Cardiac muscle cell (in vitro differentiated cells and primary cell): Measurements from ENCODE around the gene ZMIZ2. TPM values are rescaled to one million over a fixed set of nuclear protein-coding genes. Genes with fewer than 3 reads are reported as not detected.

Experiments
- DNase-seq, 2 donors: peaks; one replicate each; pipeline versions ENCODE4 v3.0.0 to v3.0.0-alpha.2; 2010 to 2017; ENCODE audit warnings: low read depth in 1 of 2, low spot score in 1 of 2
- H3K27ac ChIP-seq: fragments of 200-600 bp; sonication (generic); 2 replicates; pipeline ENCODE4 v1.5.1; 2016
- H3K27me3 ChIP-seq: fragments of 200-600 bp; sonication (generic); 2 replicates; pipeline ENCODE4 v1.6.0; 2016; ENCODE audit warnings: control low read depth
- H3K36me3 ChIP-seq: fragments of 200-600 bp; sonication (generic); 2 replicates; pipeline ENCODE4 v1.5.1; 2016; ENCODE audit warnings: control low read depth
- H3K4me1 ChIP-seq: fragments of 200-600 bp; sonication (generic); 2 replicates; pipeline ENCODE4 v1.8.1; 2017; ENCODE audit warnings: low read depth, mild to moderate bottlenecking, mixed run types
- H3K4me3 ChIP-seq: fragments of 200-600 bp; sonication (generic); 2 replicates; pipeline ENCODE4 v1.5.1; 2016; ENCODE audit warnings: mild to moderate bottlenecking
- H3K9me3 ChIP-seq: fragments of 200-600 bp; sonication (generic); 2 replicates; pipeline ENCODE4 v1.5.1; 2017; ENCODE audit warnings: low read depth, mild to moderate bottlenecking, control low read depth
- polyA plus RNA-seq: library from polyadenylated mRNA; unstranded; fragments of >200 nt; fragmentation: Nextera tagmentation; extraction: Ambion mirVana; gene quantifications from 2 replicates; pipeline ENCODE4 v1.2.1, GENCODE V29; 2016
- total RNA-seq: library from RNA; depleted of rRNA; stranded (reverse); fragments of >200 nt; gene quantifications from 2 replicates; pipeline ENCODE4 v1.2.3, GENCODE V29; 2016
- TF ChIP-seq, protein P1 (sequence below): IDR thresholded peaks from 2 replicates; pipeline ENCODE4 v1.5.1; 2012; ENCODE audit warnings: low read depth, mild to moderate bottlenecking, low read length

ZMIZ2 gene
- total and polyA plus RNA-seq, 2 experiments from 2014 or later = 47.7 to 58.9 TPM

DNA sequence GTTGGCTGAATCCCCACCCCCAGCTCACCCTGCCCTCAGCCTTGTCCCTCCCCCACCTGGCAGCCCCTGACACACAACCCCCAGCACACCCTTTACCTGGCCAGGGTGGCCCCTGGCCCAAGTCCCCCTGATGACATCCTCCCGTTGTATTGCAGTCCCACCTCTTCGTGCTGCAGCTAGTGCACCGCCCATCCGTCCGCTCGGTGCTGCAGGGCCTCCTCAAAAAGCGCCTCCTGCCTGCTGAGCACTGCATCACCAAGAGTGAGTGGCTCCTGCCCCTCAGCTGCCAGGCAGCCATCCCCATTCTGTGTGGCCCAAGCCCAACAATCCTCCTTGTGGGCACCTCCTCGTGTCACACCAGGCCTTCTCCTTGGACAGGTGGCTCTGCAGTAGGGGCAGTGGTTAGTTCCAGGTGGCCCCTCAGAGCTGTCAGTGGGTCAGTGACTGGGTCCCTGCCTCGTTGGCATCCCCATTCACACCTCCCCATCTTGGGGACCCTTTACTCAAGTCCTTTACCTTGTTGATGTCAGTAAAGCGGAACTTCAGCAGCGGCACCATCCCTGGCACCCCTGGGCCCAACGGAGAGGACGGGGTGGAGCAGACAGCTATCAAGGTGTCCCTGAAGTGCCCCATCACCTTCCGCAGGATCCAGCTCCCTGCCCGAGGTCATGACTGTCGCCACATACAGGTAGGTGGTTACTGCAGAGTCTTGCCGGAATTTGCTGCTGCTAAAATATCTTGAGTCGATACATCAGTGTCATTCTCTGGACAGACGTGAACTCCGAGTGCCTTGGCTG is 14.3 kb downstream of the ZMIZ2 start:
- TF ChIP-seq, protein P1, sequence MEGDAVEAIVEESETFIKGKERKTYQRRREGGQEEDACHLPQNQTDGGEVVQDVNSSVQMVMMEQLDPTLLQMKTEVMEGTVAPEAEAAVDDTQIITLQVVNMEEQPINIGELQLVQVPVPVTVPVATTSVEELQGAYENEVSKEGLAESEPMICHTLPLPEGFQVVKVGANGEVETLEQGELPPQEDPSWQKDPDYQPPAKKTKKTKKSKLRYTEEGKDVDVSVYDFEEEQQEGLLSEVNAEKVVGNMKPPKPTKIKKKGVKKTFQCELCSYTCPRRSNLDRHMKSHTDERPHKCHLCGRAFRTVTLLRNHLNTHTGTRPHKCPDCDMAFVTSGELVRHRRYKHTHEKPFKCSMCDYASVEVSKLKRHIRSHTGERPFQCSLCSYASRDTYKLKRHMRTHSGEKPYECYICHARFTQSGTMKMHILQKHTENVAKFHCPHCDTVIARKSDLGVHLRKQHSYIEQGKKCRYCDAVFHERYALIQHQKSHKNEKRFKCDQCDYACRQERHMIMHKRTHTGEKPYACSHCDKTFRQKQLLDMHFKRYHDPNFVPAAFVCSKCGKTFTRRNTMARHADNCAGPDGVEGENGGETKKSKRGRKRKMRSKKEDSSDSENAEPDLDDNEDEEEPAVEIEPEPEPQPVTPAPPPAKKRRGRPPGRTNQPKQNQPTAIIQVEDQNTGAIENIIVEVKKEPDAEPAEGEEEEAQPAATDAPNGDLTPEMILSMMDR = no peak
- Histone ChIP-seq H3K4me1 (no peaks in the 10 kb centered on the region), H3K27ac (no peak overlapping the region), H3K36me3 (peaks cover 56% of the 10 kb centered on the region), H3K9me3 (no peaks in the 10 kb centered on the region), H3K27me3 (no peaks in the 10 kb centered on the region), H3K4me3 (no peak overlapping the region)
- DNase-seq = no peak

DNA sequence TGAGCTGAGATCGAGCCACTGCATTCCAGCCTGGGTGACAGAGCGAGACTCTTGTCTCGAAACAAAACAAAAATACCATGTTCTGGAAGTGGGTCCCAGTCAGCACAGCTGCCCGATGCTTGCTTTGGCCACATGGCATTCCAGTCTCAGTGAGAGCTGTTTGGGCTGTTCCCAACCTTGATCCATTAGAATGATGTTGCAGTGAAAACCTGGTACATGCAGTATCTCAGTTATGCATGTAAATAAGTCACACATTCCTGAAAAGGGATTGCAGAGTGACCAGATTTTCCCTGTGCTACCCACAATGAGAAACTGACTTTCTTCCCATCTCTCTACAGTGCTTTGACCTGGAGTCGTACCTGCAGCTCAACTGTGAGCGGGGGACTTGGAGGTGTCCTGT is 15.4 kb downstream of the ZMIZ2 start:
- H3K9me3 ChIP-seq = no peaks in the 10 kb centered on the region
- no peaks in the 10 kb centered on the region for H3K27me3 ChIP-seq
- no peak overlapping the region for H3K27ac ChIP-seq
- no peaks in the 10 kb centered on the region for H3K4me1 ChIP-seq
- H3K36me3 ChIP-seq = peaks cover 56% of the 10 kb centered on the region
- TF ChIP-seq, protein P1 = no peak
- no peak for DNase-seq
- H3K4me3 ChIP-seq = no peak overlapping the region

DNA sequence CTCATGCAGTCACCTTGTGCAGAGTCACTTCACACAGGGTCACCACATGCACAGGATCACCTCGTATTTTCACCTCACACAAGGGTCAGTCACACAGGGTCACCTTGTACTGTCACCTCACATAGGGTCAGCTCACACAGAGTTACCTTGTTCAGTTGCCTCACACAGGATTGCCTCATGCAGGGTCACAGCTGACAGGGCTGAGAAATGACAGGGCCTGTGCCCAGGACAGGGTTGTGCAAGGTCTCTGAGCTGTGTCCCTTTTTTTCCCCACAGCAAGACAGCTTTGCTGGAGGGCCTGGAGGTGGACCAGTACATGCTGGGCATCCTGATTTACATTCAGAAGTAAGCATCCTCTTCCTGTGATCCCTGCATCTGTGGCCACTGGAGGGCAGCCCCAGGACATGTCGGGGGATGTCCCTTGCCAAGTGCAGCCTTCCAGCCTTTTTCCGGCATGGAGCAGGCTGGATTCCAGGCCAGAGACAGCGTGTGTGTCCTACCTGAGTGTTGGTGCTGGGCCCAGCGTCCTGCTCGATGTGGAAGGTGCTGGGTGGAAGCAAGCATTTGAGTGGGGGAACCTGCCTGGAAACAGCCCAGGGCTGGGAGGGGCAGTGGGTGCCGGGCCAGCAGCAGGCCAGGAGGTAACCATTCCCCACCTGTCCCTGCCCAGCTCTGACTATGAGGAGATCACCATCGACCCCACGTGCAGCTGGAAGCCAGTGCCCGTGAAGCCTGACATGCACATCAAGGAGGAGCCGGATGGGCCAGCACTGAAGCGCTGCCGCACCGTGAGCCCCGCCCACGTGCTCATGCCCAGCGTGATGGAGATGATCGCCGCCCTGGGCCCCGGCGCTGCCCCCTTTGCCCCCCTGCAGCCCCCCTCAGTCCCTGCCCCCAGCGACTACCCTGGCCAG is 16.3 kb downstream of the ZMIZ2 start:
- Histone ChIP-seq H3K36me3 (peaks cover 53% of the 10 kb centered on the region), H3K27me3 (no peaks in the 10 kb centered on the region), H3K9me3 (no peaks in the 10 kb centered on the region), H3K27ac (no peak overlapping the region), H3K4me1 (no peaks in the 10 kb centered on the region), H3K4me3 (no peak overlapping the region)
- DNase-seq = no peak
- TF ChIP-seq, protein P1 = no peak

DNA sequence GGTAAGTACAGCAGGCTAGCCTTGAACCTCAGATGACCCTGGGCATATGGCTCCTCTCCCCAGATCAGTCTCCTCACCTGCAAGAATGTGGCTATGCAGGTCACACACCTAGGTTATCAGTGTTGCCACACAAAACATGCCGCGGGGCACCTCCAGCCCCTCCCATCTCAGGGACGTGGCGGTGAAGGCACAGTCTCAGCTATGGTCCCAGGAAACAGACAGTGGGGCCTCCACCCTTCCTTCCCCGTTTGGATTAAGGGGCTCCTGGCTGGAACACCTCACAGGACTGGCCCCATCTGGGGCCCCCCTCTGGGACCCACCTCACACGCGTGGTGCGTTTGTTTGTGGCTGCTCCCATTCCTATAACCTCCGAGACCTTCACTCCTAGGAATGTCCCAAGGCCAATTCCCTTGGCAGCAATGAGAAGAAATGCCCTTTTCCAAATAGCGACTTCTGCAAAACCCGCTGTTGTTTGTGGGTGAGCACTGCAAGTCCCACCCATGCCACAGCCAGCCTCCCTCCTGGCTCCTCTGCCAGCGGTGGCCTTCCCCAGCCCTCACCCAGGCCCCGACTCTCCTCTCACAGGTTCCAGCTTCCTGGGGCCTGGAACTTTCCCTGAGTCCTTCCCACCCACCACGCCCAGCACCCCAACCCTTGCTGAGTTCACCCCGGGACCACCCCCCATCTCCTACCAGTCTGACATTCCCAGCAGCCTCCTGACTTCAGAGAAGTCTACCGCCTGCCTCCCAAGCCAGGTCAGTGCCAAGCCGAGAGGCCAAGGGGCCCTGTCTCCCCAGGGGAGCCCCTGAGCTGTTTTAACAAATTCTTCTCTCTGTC is 17.1 kb downstream of the ZMIZ2 start:
- no peak for DNase-seq

More for the DNA sequence above, 17.1 kb downstream of the ZMIZ2 start:
- H3K9me3 ChIP-seq = no peaks in the 10 kb centered on the region
- H3K27ac ChIP-seq = no peak overlapping the region
- peaks cover 48% of the 10 kb centered on the region for H3K36me3 ChIP-seq
- H3K4me1 ChIP-seq = no peaks in the 10 kb centered on the region
- H3K4me3 ChIP-seq = no peak overlapping the region
- H3K27me3 ChIP-seq = no peaks in the 10 kb centered on the region
- TF ChIP-seq, protein P1 = no peak
